Panc1 (cell line): ENCODE results near the gene HTR3E. TPM values are rescaled to one million over a fixed set of nuclear protein-coding genes. Genes with fewer than 3 reads are reported as not detected.

ENCODE experiments used
- ATAC-seq: fragments of 200-7000 bp; cut with Tn5 transposase; 2 replicates; pipeline ENCODE4 v1.9.1; 2020; ENCODE audit warnings: mild to moderate bottlenecking, moderate library complexity
- BruUV-seq: library from RNA; stranded (reverse); fragments of 400-500 nt; replicated peaks from 2 replicates; lab custom pipeline; 2021; lab: Mats Ljungman, UMichigan
- CTCF ChIA-PET: fragments of 300-600 bp; sonication (Branson Sonifier 250); formaldehyde crosslinking; loops from one replicate; lab custom pipeline; 2022; ENCODE audit warnings: antibody characterized with exemption; lab: Charles Lee
- POLR2A ChIA-PET: fragments of 300-600 bp; sonication (Branson Sonifier 250); formaldehyde crosslinking; loops from one replicate; lab custom pipeline; 2022; ENCODE audit warnings: antibody characterized with exemption; lab: Charles Lee
- DNase-seq: peaks from one replicate; pipeline ENCODE4 v3.0.0-alpha.2; 2010; ENCODE audit warnings: low read depth, low spot score
- H3K27ac ChIP-seq: 2 replicates; pipeline ENCODE4 v1.5.1; 2011; ENCODE audit warnings: mild to moderate bottlenecking, low read length, inconsistent platforms
- H3K27me3 ChIP-seq: fragments of 200-500 bp; sonication (Bioruptor generic); 2 replicates; pipeline ENCODE4 v1.6.0; 2014; ENCODE audit warnings: low read length, inconsistent platforms; ENCODE audit not compliant: control insufficient read depth, insufficient read depth
- H3K36me3 ChIP-seq: fragments of 200-500 bp; sonication (Bioruptor generic); 2 replicates; pipeline ENCODE4 v1.5.1; 2014; ENCODE audit warnings: inconsistent platforms, mild to moderate bottlenecking, low read length, moderate library complexity; ENCODE audit not compliant: control insufficient read depth, insufficient read depth
- H3K4me1 ChIP-seq: 2 replicates; pipeline ENCODE4 v1.5.1; 2011; ENCODE audit warnings: inconsistent platforms, mild to moderate bottlenecking, low read length, moderate library complexity; ENCODE audit not compliant: control insufficient read depth, insufficient read depth
- H3K4me3 ChIP-seq, 2 experiments: 2 replicates each; pipeline ENCODE4 v1.5.1; 2011 to 2012; ENCODE audit warnings: low read depth in 2 of 2, low read length in 2 of 2, mild to moderate bottlenecking in 2 of 2, inconsistent platforms in 1 of 2, moderate library complexity in 1 of 2
- H3K9me3 ChIP-seq: fragments of 200-500 bp; sonication (Bioruptor generic); 2 replicates; pipeline ENCODE4 v1.5.1; 2014; ENCODE audit warnings: low read depth, mild to moderate bottlenecking, inconsistent platforms, low read length, moderate library complexity; ENCODE audit not compliant: control insufficient read depth, insufficient read depth
- POLR2AphosphoS5 ChIP-seq: IDR thresholded peaks from 2 replicates; pipeline ENCODE4 v1.6.1; 2012; ENCODE audit warnings: mild to moderate bottlenecking, low read depth, low read length, moderate library complexity
- SIN3A ChIP-seq: IDR thresholded peaks from 2 replicates; pipeline ENCODE4 v1.6.1; 2012; ENCODE audit warnings: low read depth, mild to moderate bottlenecking, low read length, moderate library complexity, borderline replicate concordance; ENCODE audit not compliant: insufficient read depth
- TCF7L2 ChIP-seq: IDR thresholded peaks from 2 replicates; pipeline ENCODE4 v1.6.1; 2011; ENCODE audit warnings: mild to moderate bottlenecking, low read depth, low read length, inconsistent platforms
- in situ Hi-C: cut with HindIII; loops from 2 replicates; pipeline ENCODE4 v1.10.0; 2016; ENCODE audit warnings: low sequenced_read_pairs, low pct_unique_long_range_greater_than_20kb
- intact Hi-C: fragments of 100-400 bp; cut with micrococcal nuclease; formaldehyde crosslinking; loops from one replicate; pipeline ENCODE4 v1.10.0; 2022; ENCODE audit not compliant: unreplicated experiment
- total RNA-seq: library from RNA; stranded (reverse); gene quantifications from one replicate; pipeline ENCODE4 v1.2.1, GENCODE V29; 2021; ENCODE audit not compliant: unreplicated experiment
- TF ChIP-seq, protein P1 (sequence below): fragments of 450-650 bp; IDR thresholded peaks from 2 replicates; pipeline ENCODE4 v1.5.1; 2017; ENCODE audit warnings: mild to moderate bottlenecking
- TF ChIP-seq, protein P2 (sequence below), 2 experiments: IDR thresholded peaks; 2 replicates each; pipeline ENCODE4 v1.6.1; 2011 to 2012; ENCODE audit warnings: low read depth in 2 of 2, control low read depth in 1 of 2, low read length in 1 of 2, mild to moderate bottlenecking in 1 of 2, moderate library complexity in 1 of 2; ENCODE audit not compliant: insufficient read depth in 1 of 2

The HTR3E gene
- total RNA-seq, 1 experiment from 2014 or later, result not detected

GRCh38 chr3:184082465-184082864 is 14.4 kb upstream of the HTR3E start:
- no TSS peak for BruUV-seq
- ChIA-PET CTCF (no interaction called here), POLR2A (no interaction called here)
- in situ Hi-C loops (no loop called here), intact Hi-C loops (no loop called here)
- no peak for DNase-seq
- Histone ChIP-seq H3K4me3 (no peak overlapping the region), H3K27ac (no peak overlapping the region), H3K27me3 (no peaks in the 10 kb centered on the region), H3K36me3 (no peaks in the 10 kb centered on the region), H3K9me3 (no peaks in the 10 kb centered on the region), H3K4me1 (no peaks in the 10 kb centered on the region)
- TF ChIP-seq, protein P1, sequence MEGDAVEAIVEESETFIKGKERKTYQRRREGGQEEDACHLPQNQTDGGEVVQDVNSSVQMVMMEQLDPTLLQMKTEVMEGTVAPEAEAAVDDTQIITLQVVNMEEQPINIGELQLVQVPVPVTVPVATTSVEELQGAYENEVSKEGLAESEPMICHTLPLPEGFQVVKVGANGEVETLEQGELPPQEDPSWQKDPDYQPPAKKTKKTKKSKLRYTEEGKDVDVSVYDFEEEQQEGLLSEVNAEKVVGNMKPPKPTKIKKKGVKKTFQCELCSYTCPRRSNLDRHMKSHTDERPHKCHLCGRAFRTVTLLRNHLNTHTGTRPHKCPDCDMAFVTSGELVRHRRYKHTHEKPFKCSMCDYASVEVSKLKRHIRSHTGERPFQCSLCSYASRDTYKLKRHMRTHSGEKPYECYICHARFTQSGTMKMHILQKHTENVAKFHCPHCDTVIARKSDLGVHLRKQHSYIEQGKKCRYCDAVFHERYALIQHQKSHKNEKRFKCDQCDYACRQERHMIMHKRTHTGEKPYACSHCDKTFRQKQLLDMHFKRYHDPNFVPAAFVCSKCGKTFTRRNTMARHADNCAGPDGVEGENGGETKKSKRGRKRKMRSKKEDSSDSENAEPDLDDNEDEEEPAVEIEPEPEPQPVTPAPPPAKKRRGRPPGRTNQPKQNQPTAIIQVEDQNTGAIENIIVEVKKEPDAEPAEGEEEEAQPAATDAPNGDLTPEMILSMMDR, result no peak
- TF ChIP-seq SIN3A (no peak), TCF7L2 (no peak)
- ATAC-seq, result 0 out of 2 replicates have a peak, but pooled peaks have one; percentile 9

DNA sequence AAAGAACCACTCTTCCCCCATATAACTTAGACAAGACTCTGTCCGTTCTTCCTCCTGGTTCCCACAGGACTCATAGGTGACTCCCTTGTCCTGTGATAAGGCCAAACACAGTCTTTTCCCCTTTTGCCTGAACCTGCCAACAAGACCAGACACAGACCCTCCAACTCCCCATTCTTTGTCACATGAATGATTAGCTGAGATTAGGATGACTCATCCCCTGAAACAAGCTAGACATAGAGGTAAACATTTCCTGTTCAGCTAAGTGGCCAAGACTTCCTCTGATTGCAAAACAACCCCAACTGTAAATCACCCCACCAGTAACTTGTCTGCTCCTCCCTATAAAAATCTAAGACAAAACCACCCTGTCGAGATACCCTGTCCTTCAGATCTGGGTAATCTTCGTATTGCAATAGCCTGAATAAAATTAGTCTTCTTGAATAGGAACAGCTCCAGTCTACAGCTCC is 11.4 kb upstream of the HTR3E start:
- DNase-seq (no peak), ATAC-seq (no peak)
- Histone ChIP-seq H3K36me3 (no peaks in the 10 kb centered on the region), H3K27ac (no peak overlapping the region), H3K4me3 (no peak overlapping the region), H3K27me3 (no peaks in the 10 kb centered on the region), H3K9me3 (no peaks in the 10 kb centered on the region), H3K4me1 (no peaks in the 10 kb centered on the region)
- in situ Hi-C loops, result no loop called here
- CTCF ChIA-PET, result no interaction called here
- POLR2A ChIA-PET, result no interaction called here
- intact Hi-C loops, result no loop called here
- no TSS peak for BruUV-seq
- TF ChIP-seq, protein P1, result no peak
- TF ChIP-seq POLR2AphosphoS5 (no peak), TCF7L2 (no peak)
- TF ChIP-seq, protein P2, sequence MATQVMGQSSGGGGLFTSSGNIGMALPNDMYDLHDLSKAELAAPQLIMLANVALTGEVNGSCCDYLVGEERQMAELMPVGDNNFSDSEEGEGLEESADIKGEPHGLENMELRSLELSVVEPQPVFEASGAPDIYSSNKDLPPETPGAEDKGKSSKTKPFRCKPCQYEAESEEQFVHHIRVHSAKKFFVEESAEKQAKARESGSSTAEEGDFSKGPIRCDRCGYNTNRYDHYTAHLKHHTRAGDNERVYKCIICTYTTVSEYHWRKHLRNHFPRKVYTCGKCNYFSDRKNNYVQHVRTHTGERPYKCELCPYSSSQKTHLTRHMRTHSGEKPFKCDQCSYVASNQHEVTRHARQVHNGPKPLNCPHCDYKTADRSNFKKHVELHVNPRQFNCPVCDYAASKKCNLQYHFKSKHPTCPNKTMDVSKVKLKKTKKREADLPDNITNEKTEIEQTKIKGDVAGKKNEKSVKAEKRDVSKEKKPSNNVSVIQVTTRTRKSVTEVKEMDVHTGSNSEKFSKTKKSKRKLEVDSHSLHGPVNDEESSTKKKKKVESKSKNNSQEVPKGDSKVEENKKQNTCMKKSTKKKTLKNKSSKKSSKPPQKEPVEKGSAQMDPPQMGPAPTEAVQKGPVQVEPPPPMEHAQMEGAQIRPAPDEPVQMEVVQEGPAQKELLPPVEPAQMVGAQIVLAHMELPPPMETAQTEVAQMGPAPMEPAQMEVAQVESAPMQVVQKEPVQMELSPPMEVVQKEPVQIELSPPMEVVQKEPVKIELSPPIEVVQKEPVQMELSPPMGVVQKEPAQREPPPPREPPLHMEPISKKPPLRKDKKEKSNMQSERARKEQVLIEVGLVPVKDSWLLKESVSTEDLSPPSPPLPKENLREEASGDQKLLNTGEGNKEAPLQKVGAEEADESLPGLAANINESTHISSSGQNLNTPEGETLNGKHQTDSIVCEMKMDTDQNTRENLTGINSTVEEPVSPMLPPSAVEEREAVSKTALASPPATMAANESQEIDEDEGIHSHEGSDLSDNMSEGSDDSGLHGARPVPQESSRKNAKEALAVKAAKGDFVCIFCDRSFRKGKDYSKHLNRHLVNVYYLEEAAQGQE (IDR thresholded peaks at IDR 0.05; ENCODE audit: insufficient read depth in 1 of 2, low read depth in 2 of 2, low read length in 1 of 2), result no peak
